Measurements from ENCODE around the gene TMEM203. TPM values are rescaled to one million over a fixed set of nuclear protein-coding genes. Genes with fewer than 3 reads are reported as not detected.

TMEM203 gene
- total RNA-seq, 4 donors from 2014 or later: 21.6 to 29.1 (median 27.1) TPM

DNA sequence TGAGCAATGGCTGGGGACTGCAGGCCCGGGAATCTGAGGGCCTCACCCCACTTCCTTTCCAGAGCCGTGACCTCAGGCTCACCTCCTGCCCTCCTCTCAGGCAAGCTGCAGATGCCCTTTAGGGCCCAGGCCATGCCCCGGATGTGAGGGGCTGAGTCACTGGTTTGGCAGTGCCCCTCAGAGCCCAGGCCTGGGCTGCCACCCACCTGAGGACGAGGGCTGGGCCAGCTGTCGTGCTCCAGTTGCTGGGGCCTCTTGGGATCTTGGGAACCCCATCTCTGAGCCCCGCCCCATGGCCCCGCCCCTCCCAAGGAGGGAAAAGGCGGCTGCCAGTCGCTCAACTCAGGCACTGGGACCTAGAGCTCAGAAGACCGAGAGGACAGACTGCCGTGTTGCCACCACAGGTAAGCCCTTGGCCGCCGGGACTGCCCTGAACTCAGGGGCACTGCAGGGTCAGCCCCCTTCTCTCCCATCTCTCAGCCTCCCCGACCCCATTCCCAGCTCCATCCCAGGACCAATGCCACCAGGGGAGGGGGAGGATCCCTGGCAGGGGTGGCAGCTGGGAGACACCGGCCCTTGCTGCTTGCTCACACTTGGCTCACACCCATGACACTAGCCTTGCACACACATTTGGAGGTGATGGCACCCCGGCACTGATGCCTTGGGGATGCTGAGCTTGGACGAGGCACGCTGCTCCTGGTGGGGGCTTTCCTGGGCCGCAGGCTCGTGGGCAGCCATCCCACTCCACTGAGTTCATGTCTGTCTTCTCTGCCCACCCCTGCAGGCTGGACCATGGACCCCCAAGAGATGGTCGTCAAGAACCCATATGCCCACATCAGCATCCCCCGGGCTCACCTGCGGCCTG, 19.6 kb upstream of the TMEM203 start, which contains the start of gene CYSRT1:
TSS of gene CYSRT1 (plus strand) at position 345 of the 865 bp plus-strand sequence. CDS start at position 793, 448 bp downstream.
- DNase-seq (ENCODE audit: low spot score): no peak
- TF ChIP-seq CTCF (IDR thresholded peaks at IDR 0.05): no peak
- no peak for ATAC-seq (ENCODE audit: low FRiP score)

DNA sequence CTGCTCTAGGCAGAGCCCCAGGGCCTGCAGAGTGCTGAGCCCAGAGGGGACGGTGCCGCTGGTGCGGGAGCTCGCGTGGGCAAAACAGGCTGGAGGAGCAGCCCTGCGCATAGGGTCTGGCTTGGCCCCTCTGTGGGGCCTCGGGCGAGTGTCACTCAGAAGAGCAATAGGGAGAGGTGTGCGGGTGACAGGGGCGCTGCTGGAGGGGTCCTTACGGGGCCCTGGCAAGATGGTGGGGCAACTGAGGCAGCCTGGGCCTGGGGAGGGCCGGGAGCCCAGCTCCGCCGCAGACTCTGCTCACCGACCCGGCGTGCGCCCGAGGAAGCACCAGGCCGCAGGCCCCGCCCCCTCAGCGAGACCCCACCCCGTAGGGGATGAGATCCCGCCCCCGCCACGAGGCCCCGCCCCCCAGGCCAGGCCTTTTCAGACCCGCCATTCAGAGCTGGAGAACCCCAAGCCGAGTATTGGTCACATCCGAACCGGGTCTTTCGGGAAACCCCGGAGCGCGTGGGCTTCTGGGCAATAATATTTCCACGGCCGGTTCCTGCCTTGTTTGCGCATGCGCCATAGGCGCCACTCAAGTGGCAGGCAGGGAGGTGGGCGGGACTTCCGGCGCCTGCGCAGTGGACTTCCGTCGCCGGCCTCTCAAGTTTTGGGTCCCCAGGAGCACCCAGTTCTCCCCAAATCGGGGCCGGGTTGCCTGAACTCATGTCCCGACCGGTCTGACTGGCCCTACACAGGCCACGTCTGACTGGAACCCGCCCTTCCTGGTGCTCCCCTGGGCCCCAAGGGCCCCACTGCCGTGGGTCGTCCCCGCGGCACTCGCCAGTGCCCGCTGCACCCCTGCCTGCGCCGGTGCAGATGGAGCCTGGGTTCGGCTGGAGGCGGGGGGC, 17.9 kb upstream of the TMEM203 start:
- DNase-seq (ENCODE audit: low spot score): peak; percentile 94
- ATAC-seq (ENCODE audit: low FRiP score): peak; percentile 88
- no peak for TF ChIP-seq CTCF (IDR thresholded peaks at IDR 0.05)

- TF ChIP-seq CTCF (IDR thresholded peaks at IDR 0.05): no peak
- DNase-seq (ENCODE audit: low spot score) (no peak), ATAC-seq (ENCODE audit: low FRiP score) (no peak)
Measured at GRCh38 chr9:137222190-137223077, 17.0 kb upstream of the TMEM203 start, which contains the start of gene RNF208. RNF208 (minus strand) TSS chr9:137222240; CDS start chr9:137221212, 1,028 bp downstream.

DNA sequence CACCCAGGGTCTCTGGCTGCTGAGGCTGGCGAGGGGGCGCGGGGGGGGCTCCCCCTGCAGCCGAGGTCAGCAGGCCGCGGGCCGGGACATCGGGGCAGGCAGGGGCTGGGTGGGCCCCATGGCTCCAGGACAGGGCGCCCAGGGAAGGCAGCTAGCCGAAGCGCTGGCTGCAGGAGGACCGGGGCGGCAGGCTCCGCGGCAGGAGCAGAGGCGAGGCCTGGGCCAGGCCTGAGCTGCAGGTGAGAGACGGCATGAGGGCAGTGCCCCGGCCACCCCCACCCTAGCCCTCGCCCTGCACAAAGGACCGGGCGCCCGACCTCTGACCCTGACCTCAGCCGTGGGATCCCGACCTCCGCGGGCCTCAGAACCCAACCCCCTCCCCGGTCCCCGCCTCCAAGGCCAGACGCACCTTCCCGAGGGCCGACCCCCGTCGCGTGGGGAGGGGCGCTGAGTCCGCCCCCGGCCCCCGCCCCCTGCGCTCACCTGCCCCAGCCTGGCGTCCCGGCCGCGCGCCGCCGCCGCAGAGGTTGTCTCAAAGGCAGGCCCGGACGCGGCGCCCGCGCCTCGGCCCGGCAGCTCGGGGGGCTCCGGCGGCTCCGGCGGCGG, 16.2 kb upstream of the TMEM203 start:
- no peak for ATAC-seq (ENCODE audit: low FRiP score)
- DNase-seq (ENCODE audit: low spot score): no peak
- TF ChIP-seq CTCF (IDR thresholded peaks at IDR 0.05): no peak

DNA sequence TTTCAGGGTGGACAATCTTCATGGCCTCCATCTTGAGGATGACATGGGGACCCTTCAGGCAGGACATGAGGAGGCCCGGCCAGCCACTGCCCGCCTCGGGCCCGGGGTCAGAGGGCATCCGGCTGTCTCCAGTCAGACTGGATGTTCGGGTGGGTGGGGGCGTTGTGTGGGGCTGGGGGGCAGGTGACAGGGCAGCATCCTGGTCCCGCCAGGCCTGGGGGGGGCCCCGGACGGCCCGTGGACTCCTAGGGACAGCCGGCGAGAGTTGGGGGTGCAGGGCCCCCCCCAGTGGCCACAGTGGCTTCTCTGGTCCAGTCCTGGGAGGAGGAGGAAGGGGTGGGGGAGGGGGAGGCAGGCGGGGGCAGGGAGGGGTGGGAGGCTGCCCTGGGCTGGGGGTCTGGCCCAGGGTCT, 15.7 kb upstream of the TMEM203 start:
- ATAC-seq (ENCODE audit: low FRiP score): no peak
- no peak for DNase-seq (ENCODE audit: low spot score)
- no peak for TF ChIP-seq CTCF (IDR thresholded peaks at IDR 0.05)

All from omental fat pad (tissue), 4 donors.